CD14-positive monocyte (primary cell): Measurements from ENCODE around the gene DCUN1D5. TPM values are rescaled to one million over a fixed set of nuclear protein-coding genes. Genes with fewer than 3 reads are reported as not detected.

Experiments
- DNase-seq, 3 donors: peaks; one replicate each; pipeline ENCODE4 v3.0.0-alpha.2; 2011 to 2022
- H2AFZ ChIP-seq: 2 replicates; pipeline ENCODE4 v1.6.0; 2012; ENCODE audit warnings: mild to moderate bottlenecking, low read depth, low read length, inconsistent platforms; ENCODE audit not compliant: insufficient read depth, poor library complexity, severe bottlenecking
- H3K27ac ChIP-seq, 2 donors: 1 replicate in 1 of 2; 2 replicates in 1 of 2; pipeline ENCODE4 v1.5.1; 2012 to 2013; ENCODE audit warnings: low read length in 2 of 2, control low read depth in 1 of 2, inconsistent platforms in 1 of 2, low read depth in 1 of 2, mild to moderate bottlenecking in 1 of 2
- H3K27me3 ChIP-seq, 2 donors: one replicate each; pipeline versions ENCODE4 v1.6.0 to v1.6.1; 2011 to 2013; ENCODE audit warnings: low read length in 2 of 2; ENCODE audit not compliant: control insufficient read depth in 2 of 2, insufficient read depth in 2 of 2
- H3K36me3 ChIP-seq, 2 donors: replicated peaks in 1 of 2; 1 replicate in 1 of 2; 2 replicates in 1 of 2; pipeline versions ENCODE4 v1.5.1 to v1.6.1; 2012 to 2013; ENCODE audit warnings: low read length in 2 of 2, control low read depth in 1 of 2, inconsistent platforms in 1 of 2, mild to moderate bottlenecking in 1 of 2; ENCODE audit not compliant: insufficient read depth in 2 of 2, control insufficient read depth in 1 of 2
- H3K4me1 ChIP-seq, 2 donors: 1 replicate in 1 of 2; 2 replicates in 1 of 2; pipeline versions ENCODE4 v1.5.1 to v1.6.1; 2012 to 2013; ENCODE audit warnings: low read length in 2 of 2, control low read depth in 1 of 2, inconsistent platforms in 1 of 2, mild to moderate bottlenecking in 1 of 2, moderate library complexity in 1 of 2; ENCODE audit not compliant: insufficient read depth in 2 of 2, control insufficient read depth in 1 of 2
- H3K4me2 ChIP-seq: replicated peaks from 2 replicates; pipeline ENCODE3; 2012; ENCODE audit warnings: low read length, moderate library complexity, mild to moderate bottlenecking; ENCODE audit not compliant: poor library complexity, severe bottlenecking; ENCODE audit errors: extremely low read depth
- H3K4me3 ChIP-seq, 3 experiments: fragments of 200-600 bp in 1 of 3; sonication (generic) in 1 of 3; replicated peaks in 1 of 3; 1 replicate in 2 of 3; 2 replicates in 1 of 3; pipeline ENCODE4 v1.5.1; 2011 to 2013; ENCODE audit warnings: low read length in 3 of 3, mild to moderate bottlenecking in 3 of 3, control low read depth in 2 of 3, low read depth in 2 of 3, inconsistent platforms in 1 of 3, moderate library complexity in 1 of 3
- H3K79me2 ChIP-seq: 2 replicates; pipeline ENCODE4 v1.6.0; 2012; ENCODE audit warnings: mild to moderate bottlenecking, control low read depth, inconsistent platforms, low read length, moderate library complexity; ENCODE audit not compliant: insufficient read depth
- H3K9ac ChIP-seq: 2 replicates; pipeline ENCODE4 v1.6.0; 2017; ENCODE audit warnings: low read length, mild to moderate bottlenecking; ENCODE audit not compliant: insufficient read depth, poor library complexity, severe bottlenecking
- H3K9me3 ChIP-seq, 2 donors: replicated peaks in 1 of 2; 1 replicate in 1 of 2; 2 replicates in 1 of 2; pipeline versions ENCODE4 v1.5.1 to v1.6.1; 2012 to 2013; ENCODE audit warnings: low read length in 2 of 2, control low read depth in 1 of 2; ENCODE audit not compliant: control insufficient read depth in 1 of 2, insufficient read depth in 1 of 2
- H4K20me1 ChIP-seq: 2 replicates; pipeline ENCODE4 v1.6.0; 2012; ENCODE audit warnings: mild to moderate bottlenecking, low read length, control low read depth, moderate library complexity; ENCODE audit not compliant: insufficient read depth
- H3K27ac Mint-ChIP-seq, 7 donors: one replicate each; pipeline ENCODE4 v1.8.0; 2020; ENCODE audit warnings: mild to moderate bottlenecking in 7 of 7, mixed read lengths in 7 of 7, moderate library complexity in 6 of 7, inconsistent platforms in 2 of 7
- H3K27me3 Mint-ChIP-seq, 3 donors: one replicate each; pipeline ENCODE4 v1.8.0; 2021 to 2022; ENCODE audit warnings: low read depth in 3 of 3, mild to moderate bottlenecking in 3 of 3, mixed read lengths in 3 of 3, moderate library complexity in 3 of 3, inconsistent platforms in 1 of 3
- H3K36me3 Mint-ChIP-seq, 2 donors: one replicate each; pipeline ENCODE4 v1.8.0; 2020; ENCODE audit warnings: mixed read lengths in 2 of 2, inconsistent platforms in 1 of 2, mild to moderate bottlenecking in 1 of 2
- H3K4me1 Mint-ChIP-seq: one replicate; pipeline ENCODE4 v1.8.0; 2020; ENCODE audit warnings: mild to moderate bottlenecking, mixed read lengths
- H3K4me3 Mint-ChIP-seq, 2 donors: one replicate each; pipeline ENCODE4 v1.8.0; 2020; ENCODE audit warnings: mild to moderate bottlenecking in 2 of 2, mixed read lengths in 2 of 2, moderate library complexity in 1 of 2
- H3K9me3 Mint-ChIP-seq, 7 donors: one replicate each; pipeline ENCODE4 v1.8.0; 2020 to 2022; ENCODE audit warnings: mixed read lengths in 7 of 7, mild to moderate bottlenecking in 6 of 7, moderate library complexity in 6 of 7, inconsistent platforms in 2 of 7
- CTCF ChIP-seq: fragments of 200-600 bp; IDR thresholded peaks from one replicate; pipeline ENCODE4 v1.8.0; 2022; ENCODE audit warnings: antibody characterized with exemption, mild to moderate bottlenecking
- WGBS: methylation state at CpG from one replicate; pipeline ENCODE4 v1.1.5; 2013; ENCODE audit warnings: missing lambda C conversion rate; ENCODE audit not compliant: insufficient coverage; 5-methylcytosine and 5-hydroxymethylcytosine counted together
- intact Hi-C, 2 donors: fragments of 100-400 bp; cut with micrococcal nuclease; formaldehyde crosslinking; loops; one replicate each; pipeline versions ENCODE4 v1.15.0 to v1.15.1; 2023
- polyA plus RNA-seq, 3 donors: library from polyadenylated mRNA; depleted of rRNA in 1 of 3; unstranded in 2 of 3; stranded (reverse) in 1 of 3; fragments of 300-500 nt in 2 of 3; fragments of >200 nt in 1 of 3; fragmentation: Illumina TruSeq in 2 of 3; gene quantifications; 1 replicate in 2 of 3; 2 replicates in 1 of 3; pipeline ENCODE4 v1.2.3, GENCODE V29; 2012 to 2021

DCUN1D5 gene
- polyA plus RNA-seq, 3 donors: 7.8 to 20.3 (median 19.5) TPM

- H3K4me1 ChIP-seq: peaks cover 2 to 7% of the 10 kb centered on the region in 2 donors
- intact Hi-C loops: no loop called here
- no peak overlapping the region for H2AFZ ChIP-seq
- H3K9me3 Mint-ChIP-seq: no peaks in the 10 kb centered on the region
- H3K27ac Mint-ChIP-seq: peak overlapping the region in 2 of 7 donors; percentile 14 to 69
- no peak overlapping the region for H3K9ac ChIP-seq
- no peaks in the 10 kb centered on the region for H4K20me1 ChIP-seq
- H3K4me1 Mint-ChIP-seq: peaks cover 19% of the 10 kb centered on the region
- H3K36me3 Mint-ChIP-seq: peaks cover 37 to 58% of the 10 kb centered on the region in 2 donors
- H3K4me3 ChIP-seq: no peak overlapping the region
- H3K27me3 Mint-ChIP-seq: no peaks in the 10 kb centered on the region
- no peaks in the 10 kb centered on the region for H3K27me3 ChIP-seq
- whole genome bisulfite sequencing: no CpG with 5 or more reads among the region's 2 CpGs
- H3K9me3 ChIP-seq: no peaks in the 10 kb centered on the region
- peak overlapping the region in 1 of 2 donors; percentile 3 for H3K27ac ChIP-seq
- peaks cover 10% of the 10 kb centered on the region for H3K79me2 ChIP-seq
- no peak for DNase-seq
- no peak for TF ChIP-seq CTCF
- peaks cover 17 to 39% of the 10 kb centered on the region in 2 donors for H3K36me3 ChIP-seq
- no peak overlapping the region for H3K4me2 ChIP-seq
- no peak overlapping the region for H3K4me3 Mint-ChIP-seq
These were observed 22.6 kb downstream of the DCUN1D5 start for GRCh38 chr11:103069367-103069766.

- Histone ChIP-seq H3K27me3 (no peaks in the 10 kb centered on the region), H3K4me3 (no peak overlapping the region), H3K4me1 (peaks cover 2 to 7% of the 10 kb centered on the region in 2 donors), H3K36me3 (peaks cover 39 to 62% of the 10 kb centered on the region in 2 donors), H3K9me3 (no peaks in the 10 kb centered on the region), H3K4me2 (no peak overlapping the region), H3K27ac (no peak overlapping the region), H3K79me2 (peaks cover 10% of the 10 kb centered on the region), H3K9ac (no peak overlapping the region), H2AFZ (no peak overlapping the region), H4K20me1 (no peaks in the 10 kb centered on the region)
- peak overlapping the region in 1 of 7 donors; percentile 55 for H3K27ac Mint-ChIP-seq
- no peaks in the 10 kb centered on the region for H3K27me3 Mint-ChIP-seq
- no peaks in the 10 kb centered on the region for H3K9me3 Mint-ChIP-seq
- DNase-seq: no peak
- H3K36me3 Mint-ChIP-seq: peaks cover 39 to 55% of the 10 kb centered on the region in 2 donors
- no CpG with 5 or more reads among the region's 1 CpG for WGBS
- TF ChIP-seq CTCF: no peak
- peaks cover 19% of the 10 kb centered on the region for H3K4me1 Mint-ChIP-seq
- intact Hi-C loops: no loop called here
- no peak overlapping the region for H3K4me3 Mint-ChIP-seq
These were observed 24.8 kb downstream of the DCUN1D5 start for GRCh38 chr11:103067118-103067517.
